ENCODE results near the gene NHEJ1. TPM values are rescaled to one million over a fixed set of nuclear protein-coding genes. Genes with fewer than 3 reads are reported as not detected.

Gene NHEJ1
- total RNA-seq, 1 experiment from 2014 or later, result 22.3 TPM

- TF ChIP-seq ATF6 (CRISPR knock-in tag; IDR thresholded peaks at IDR 0.05) (no peak), ZNF281 (CRISPR knock-in tag; IDR thresholded peaks at IDR 0.05) (no peak), AR (CRISPR knock-in tag; IDR thresholded peaks at IDR 0.05) (no peak), NFATC4 (CRISPR knock-in tag; IDR thresholded peaks at IDR 0.05) (no peak)
Measured at GRCh38 chr2:219059725-219060682, 100.6 kb downstream of the NHEJ1 start (continued).

GRCh38 chr2:219059375-219059724, 101.3 kb downstream of the NHEJ1 start:
- TF ChIP-seq OVOL2 (CRISPR knock-in tag; IDR thresholded peaks at IDR 0.05; ENCODE audit: borderline replicate concordance) (no peak), ZNF671 (CRISPR knock-in tag; IDR thresholded peaks at IDR 0.05) (no peak), ZNF416 (CRISPR knock-in tag; IDR thresholded peaks at IDR 0.05) (no peak), NR3C1 (CRISPR knock-in tag; conservative IDR thresholded peaks at IDR 0.05; ENCODE audit: low read depth) (no peak), HMGXB4 (CRISPR knock-in tag; IDR thresholded peaks at IDR 0.05) (no peak), USF1 (CRISPR knock-in tag; IDR thresholded peaks at IDR 0.05) (no peak), E2F4 (CRISPR knock-in tag; IDR thresholded peaks at IDR 0.05; ENCODE audit: borderline replicate concordance, low read depth) (no peak), ZMAT4 (CRISPR knock-in tag; IDR thresholded peaks at IDR 0.05) (no peak), GABPB1 (CRISPR knock-in tag; IDR thresholded peaks at IDR 0.05) (no peak)
- Mint-ChIP-seq H3K27me3 (ENCODE audit: low read depth) (peaks cover 96% of the 10 kb centered on the region), H3K4me1 (peaks cover 30% of the 10 kb centered on the region), H3K4me3 (peak overlapping the region; percentile 60; the same call in 1 of the 2 replicates), H3K27ac (no peak overlapping the region), H3K9me3 (no peaks in the 10 kb centered on the region), H3K36me3 (no peaks in the 10 kb centered on the region)
- ChIA-PET POLR2A (interaction anchor here (0.8 to 1.3 kb wide), 2 partner anchors 59 to 86 kb away, joined by 3 read pairs; no protein-coding TSS in a partner anchor), CTCF (interaction anchor here (0.5 to 8.3 kb wide), 18 partner anchors 14 to 329 kb away, joined by 3 to 198 read pairs (median 8); partner anchors contain the start of genes DNPEP, NHEJ1 and ZFAND2B)
- DNase-seq (ENCODE audit: low spot score), result no peak
- ATAC-seq, result no peak
